Vagina (tissue), 2 donors: Measurements from ENCODE around the gene ABCC8. TPM values are rescaled to one million over a fixed set of nuclear protein-coding genes. Genes with fewer than 3 reads are reported as not detected.

ENCODE experiments used
- DNase-seq, 2 donors: peaks; one replicate each; pipeline ENCODE4 v3.0.0-alpha.2; 2017; ENCODE audit errors: extremely low spot score in 2 of 2
- H3K27ac ChIP-seq: fragments of 200-600 bp; sonication (generic); one replicate; pipeline ENCODE4 v1.5.1; 2019
- H3K27me3 ChIP-seq: fragments of 200-600 bp; sonication (generic); one replicate; pipeline ENCODE4 v1.5.1; 2019
- H3K36me3 ChIP-seq, 2 donors: fragments of 200-600 bp; sonication (generic); one replicate each; pipeline ENCODE4 v1.5.1; 2017 to 2019
- H3K4me1 ChIP-seq: fragments of 200-600 bp; sonication (generic); one replicate; pipeline ENCODE4 v1.5.1; 2019
- H3K4me3 ChIP-seq, 2 donors: fragments of 200-600 bp; sonication (generic); 1 replicate in 1 of 2; 2 replicates in 1 of 2; pipeline ENCODE4 v1.5.1; 2016 to 2019
- H3K9me3 ChIP-seq: fragments of 200-600 bp; sonication (generic); one replicate; pipeline ENCODE4 v1.5.1; 2019
- CTCF ChIP-seq, 3 experiments: fragments of 450-650 bp in 2 of 3; fragments of 200-600 bp in 1 of 3; sonication (generic) in 1 of 3; IDR thresholded peaks; one replicate each; pipeline ENCODE4 v1.5.1; 2017 to 2019; ENCODE audit warnings: antibody characterized with exemption in 3 of 3, mild to moderate bottlenecking in 2 of 3, moderate library complexity in 2 of 3
- POLR2A ChIP-seq, 2 donors: fragments of 450-650 bp; IDR thresholded peaks; one replicate each; pipeline ENCODE4 v1.6.1; 2017; ENCODE audit warnings: antibody characterized with exemption in 2 of 2, mild to moderate bottlenecking in 2 of 2, moderate library complexity in 2 of 2
- POLR2AphosphoS5 ChIP-seq, 2 donors: sonication (generic); formaldehyde crosslinking; IDR thresholded peaks; one replicate each; pipeline ENCODE4 v1.9.0; 2017; ENCODE audit warnings: antibody characterized with exemption in 2 of 2, mild to moderate bottlenecking in 2 of 2, low read depth in 1 of 2; ENCODE audit not compliant: insufficient read depth in 1 of 2
- intact Hi-C: fragments of 100-400 bp; cut with DNase I; formaldehyde crosslinking; loops from one replicate; pipeline ENCODE4 v1.15.1; 2023
- total RNA-seq: library from RNA; depleted of rRNA; stranded (reverse); fragments of >200 nt; gene quantifications from one replicate; pipeline ENCODE4 v1.2.3, GENCODE V29; 2016

ABCC8 gene
- total RNA-seq, 1 donor from 2014 or later, result 13.0 TPM

- no peaks in the 10 kb centered on the region for H3K9me3 ChIP-seq
- H3K4me3 ChIP-seq, result no peak overlapping the region
- no peaks in the 10 kb centered on the region for H3K36me3 ChIP-seq
- intact Hi-C loops, result no loop called here
- H3K27me3 ChIP-seq, result no peaks in the 10 kb centered on the region
- H3K4me1 ChIP-seq, result no peaks in the 10 kb centered on the region
- no peak overlapping the region for H3K27ac ChIP-seq
- TF ChIP-seq POLR2AphosphoS5 (IDR thresholded peaks at IDR 0.05; ENCODE audit: insufficient read depth in 1 of 2, low read depth in 1 of 2), result no peak
- DNase-seq, result no peak
These were observed 13.6 kb upstream of the ABCC8 start for GRCh38 chr11:17490232-17490631.

GRCh38 chr11:17489751-17490150, 13.1 kb upstream of the ABCC8 start:
- H3K27me3 ChIP-seq, result no peaks in the 10 kb centered on the region

GRCh38 chr11:17488563-17488962, 11.9 kb upstream of the ABCC8 start:
- no peak overlapping the region for H3K27ac ChIP-seq
- H3K9me3 ChIP-seq, result no peaks in the 10 kb centered on the region
- TF ChIP-seq POLR2AphosphoS5 (IDR thresholded peaks at IDR 0.05; ENCODE audit: insufficient read depth in 1 of 2, low read depth in 1 of 2), result no peak
- intact Hi-C loops, result no loop called here
- H3K4me1 ChIP-seq, result no peaks in the 10 kb centered on the region
- H3K36me3 ChIP-seq, result no peaks in the 10 kb centered on the region
- no peak for DNase-seq
- no peak overlapping the region for H3K4me3 ChIP-seq
- no peaks in the 10 kb centered on the region for H3K27me3 ChIP-seq

More at GRCh38 chr11:17489751-17490150, 13.1 kb upstream of the ABCC8 start:
- no peaks in the 10 kb centered on the region for H3K36me3 ChIP-seq
- intact Hi-C loops, result no loop called here
- TF ChIP-seq POLR2AphosphoS5 (IDR thresholded peaks at IDR 0.05; ENCODE audit: insufficient read depth in 1 of 2, low read depth in 1 of 2) (no peak), CTCF (IDR thresholded peaks at IDR 0.05) (no peak), POLR2A (IDR thresholded peaks at IDR 0.05) (no peak)
- no peak for DNase-seq
- no peaks in the 10 kb centered on the region for H3K4me1 ChIP-seq
- H3K27ac ChIP-seq, result no peak overlapping the region
- H3K4me3 ChIP-seq, result no peak overlapping the region
- H3K9me3 ChIP-seq, result no peaks in the 10 kb centered on the region

GRCh38 chr11:17486646-17487045, 10.0 kb upstream of the ABCC8 start:
- no peaks in the 10 kb centered on the region for H3K27me3 ChIP-seq
- no peaks in the 10 kb centered on the region for H3K36me3 ChIP-seq
- H3K27ac ChIP-seq, result no peak overlapping the region
- H3K4me1 ChIP-seq, result no peaks in the 10 kb centered on the region
- intact Hi-C loops, result no loop called here
- no peak for DNase-seq
- H3K4me3 ChIP-seq, result no peak overlapping the region
- H3K9me3 ChIP-seq, result no peaks in the 10 kb centered on the region
- TF ChIP-seq POLR2A (IDR thresholded peaks at IDR 0.05) (no peak), CTCF (IDR thresholded peaks at IDR 0.05) (no peak), POLR2AphosphoS5 (IDR thresholded peaks at IDR 0.05; ENCODE audit: insufficient read depth in 1 of 2, low read depth in 1 of 2) (no peak)

- Histone ChIP-seq H3K27me3 (no peaks in the 10 kb centered on the region), H3K4me3 (no peak overlapping the region), H3K27ac (no peak overlapping the region), H3K4me1 (no peaks in the 10 kb centered on the region), H3K36me3 (no peaks in the 10 kb centered on the region), H3K9me3 (no peaks in the 10 kb centered on the region)
- no peak for TF ChIP-seq CTCF (IDR thresholded peaks at IDR 0.05)
- TF ChIP-seq POLR2AphosphoS5 (IDR thresholded peaks at IDR 0.05; ENCODE audit: insufficient read depth in 1 of 2, low read depth in 1 of 2), result no peak
- no peak for TF ChIP-seq POLR2A (IDR thresholded peaks at IDR 0.05)
- intact Hi-C loops, result no loop called here
- no peak for DNase-seq
These were observed 6.9 kb upstream of the ABCC8 start for GRCh38 chr11:17483505-17483904.

- TF ChIP-seq POLR2A (IDR thresholded peaks at IDR 0.05), result no peak
- no peak for TF ChIP-seq CTCF (IDR thresholded peaks at IDR 0.05)
- no peak for TF ChIP-seq POLR2AphosphoS5 (IDR thresholded peaks at IDR 0.05; ENCODE audit: insufficient read depth in 1 of 2, low read depth in 1 of 2)
- Histone ChIP-seq H3K36me3 (no peaks in the 10 kb centered on the region), H3K4me1 (no peaks in the 10 kb centered on the region), H3K4me3 (no peak overlapping the region), H3K9me3 (no peaks in the 10 kb centered on the region), H3K27me3 (no peaks in the 10 kb centered on the region), H3K27ac (no peak overlapping the region)
- intact Hi-C loops, result no loop called here
- DNase-seq, result no peak
These were observed 5.3 kb upstream of the ABCC8 start for GRCh38 chr11:17481905-17482304.
